Naive thymus-derived CD4-positive, alpha-beta T cell (primary cell): ENCODE measurements around the gene NRSN1. TPM values are rescaled to one million over a fixed set of nuclear protein-coding genes. Genes with fewer than 3 reads are reported as not detected.

ENCODE experiments used
- ATAC-seq: fragments of 150-1000 bp; cut with Tn5 transposase; 2 replicates; pipeline ENCODE4 v1.10.0; 2021; ENCODE audit warnings: mild to moderate bottlenecking, moderate library complexity
- CTCF ChIA-PET: fragments of 350-600 bp; sonication (Branson Sonifier 250); formaldehyde crosslinking; loops from one replicate; lab custom pipeline; 2021; ENCODE audit warnings: antibody characterized with exemption; lab: Charles Lee
- POLR2A ChIA-PET: fragments of 350-600 bp; sonication (Branson Sonifier 250); formaldehyde crosslinking; loops from one replicate; lab custom pipeline; 2021; ENCODE audit warnings: antibody characterized with exemption, inconsistent platforms; lab: Charles Lee
- DNase-seq, 9 donors: peaks; one replicate each; pipeline versions ENCODE4 v3.0.0 to v3.0.0-alpha.2; 2020 to 2022; ENCODE audit warnings: mixed read lengths in 1 of 9
- H3K27ac ChIP-seq: one replicate; pipeline ENCODE4 v1.7.0; 2013; ENCODE audit warnings: mild to moderate bottlenecking, low read depth, low read length, moderate library complexity
- H3K27me3 ChIP-seq, 2 donors: one replicate each; pipeline ENCODE4 v1.7.0; 2013; ENCODE audit warnings: low read length in 2 of 2, mild to moderate bottlenecking in 2 of 2, moderate library complexity in 2 of 2; ENCODE audit not compliant: control insufficient read depth in 2 of 2, insufficient read depth in 2 of 2
- H3K36me3 ChIP-seq, 3 experiments: 1 replicate in 2 of 3; 2 replicates in 1 of 3; pipeline ENCODE4 v1.7.0; 2013; ENCODE audit warnings: low read length in 3 of 3, mild to moderate bottlenecking in 3 of 3, moderate library complexity in 1 of 3; ENCODE audit not compliant: insufficient read depth in 3 of 3, control insufficient read depth in 2 of 3
- H3K4me1 ChIP-seq, 2 donors: one replicate each; pipeline ENCODE4 v1.7.0; 2013; ENCODE audit warnings: low read length in 2 of 2, mild to moderate bottlenecking in 2 of 2, moderate library complexity in 1 of 2; ENCODE audit not compliant: control insufficient read depth in 2 of 2, insufficient read depth in 2 of 2
- H3K4me3 ChIP-seq: 2 replicates; pipeline ENCODE4 v1.7.0; 2013; ENCODE audit warnings: mild to moderate bottlenecking, low read length
- H3K9me3 ChIP-seq, 3 experiments: 1 replicate in 2 of 3; 2 replicates in 1 of 3; pipeline ENCODE4 v1.7.0; 2013; ENCODE audit warnings: low read length in 3 of 3; ENCODE audit not compliant: control insufficient read depth in 2 of 3
- H3K27ac Mint-ChIP-seq, 9 donors: one replicate each; pipeline ENCODE4 v1.8.0; 2020 to 2022; ENCODE audit warnings: mixed read lengths in 9 of 9, mild to moderate bottlenecking in 8 of 9, moderate library complexity in 5 of 9, inconsistent platforms in 2 of 9
- H3K27me3 Mint-ChIP-seq, 5 donors: one replicate each; pipeline ENCODE4 v1.8.0; 2021 to 2022; ENCODE audit warnings: mixed read lengths in 5 of 5, mild to moderate bottlenecking in 1 of 5
- H3K36me3 Mint-ChIP-seq, 5 donors: one replicate each; pipeline ENCODE4 v1.8.0; 2020 to 2022; ENCODE audit warnings: mixed read lengths in 5 of 5, mild to moderate bottlenecking in 3 of 5, inconsistent platforms in 1 of 5
- H3K4me1 Mint-ChIP-seq, 7 donors: one replicate each; pipeline ENCODE4 v1.8.0; 2020 to 2022; ENCODE audit warnings: mixed read lengths in 7 of 7, mild to moderate bottlenecking in 3 of 7, inconsistent platforms in 1 of 7
- H3K4me3 Mint-ChIP-seq, 10 donors: one replicate each; pipeline ENCODE4 v1.8.0; 2020 to 2022; ENCODE audit warnings: mild to moderate bottlenecking in 10 of 10, mixed read lengths in 10 of 10, moderate library complexity in 6 of 10, inconsistent platforms in 2 of 10
- H3K9me3 Mint-ChIP-seq, 11 donors: one replicate each; pipeline ENCODE4 v1.8.0; 2020 to 2022; ENCODE audit warnings: mixed read lengths in 11 of 11, mild to moderate bottlenecking in 4 of 11, inconsistent platforms in 1 of 11, moderate library complexity in 1 of 11
- intact Hi-C, 2 donors: fragments of 100-400 bp; cut with micrococcal nuclease; formaldehyde crosslinking; loops; one replicate each; pipeline ENCODE4 v1.15.1; 2023
- polyA plus RNA-seq, 2 donors: library from polyadenylated mRNA; unstranded; fragments of 300-500 nt; fragmentation: Illumina TruSeq; gene quantifications; one replicate each; pipeline ENCODE4 v1.2.3, GENCODE V29; 2021
- total RNA-seq, 6 experiments: library from RNA in 5 of 6; stranded (reverse) in 5 of 6; gene quantifications; 1 replicate in 5 of 6; 2 replicates in 1 of 6; pipeline ENCODE4 v1.2.3 and lab custom pipeline; 2021 to 2026

Gene NRSN1
- total and polyA plus RNA-seq, 7 experiments from 2014 or later: not detected

- Histone ChIP-seq H3K27ac (no peak overlapping the region), H3K36me3 (no peaks in the 10 kb centered on the region), H3K4me3 (no peak overlapping the region), H3K27me3 (peaks cover 0 to 4% of the 10 kb centered on the region in 2 donors), H3K9me3 (no peaks in the 10 kb centered on the region), H3K4me1 (no peaks in the 10 kb centered on the region)
- intact Hi-C loops: no loop called here
- Mint-ChIP-seq H3K4me1 (no peaks in the 10 kb centered on the region), H3K27me3 (peaks cover 0 to 43% (median 30%) of the 10 kb centered on the region in 5 donors), H3K27ac (no peak overlapping the region), H3K36me3 (no peaks in the 10 kb centered on the region), H3K4me3 (no peak overlapping the region), H3K9me3 (peaks cover 0 to 22% (median 3%) of the 10 kb centered on the region in 11 donors)
- ATAC-seq (no peak), DNase-seq (no peak)
- ChIA-PET CTCF (no interaction called here), POLR2A (no interaction called here)
These were observed 22.1 kb downstream of the NRSN1 start for GRCh38 chr6:24148154-24148570.

DNA sequence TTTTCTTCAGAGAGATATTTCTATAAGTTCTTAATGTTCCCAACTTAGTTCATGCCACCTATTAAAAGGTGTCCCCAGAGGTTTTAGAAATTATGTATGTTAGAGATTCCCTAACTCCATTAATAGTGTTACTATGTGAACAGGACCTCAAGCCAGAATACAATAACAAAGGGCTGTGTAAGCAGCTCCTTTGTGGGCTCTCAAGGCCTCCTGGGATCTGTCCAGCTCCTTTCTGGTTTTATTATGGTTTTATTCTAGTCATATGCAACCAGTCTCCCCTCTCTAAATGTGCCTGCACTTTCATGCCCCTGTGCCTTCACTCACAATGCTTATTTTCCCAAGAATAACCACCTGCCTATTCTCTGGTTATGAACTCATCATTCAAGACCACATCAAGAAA, 22.7 kb downstream of the NRSN1 start:
- DNase-seq: no peak
- Mint-ChIP-seq H3K4me3 (no peak overlapping the region), H3K9me3 (peaks cover 0 to 22% (median 4%) of the 10 kb centered on the region in 11 donors), H3K4me1 (no peaks in the 10 kb centered on the region), H3K36me3 (no peaks in the 10 kb centered on the region), H3K27ac (no peak overlapping the region), H3K27me3 (peaks cover 0 to 46% (median 35%) of the 10 kb centered on the region in 5 donors)
- POLR2A ChIA-PET: no interaction called here
- Histone ChIP-seq H3K4me1 (no peaks in the 10 kb centered on the region), H3K4me3 (no peak overlapping the region), H3K9me3 (no peaks in the 10 kb centered on the region), H3K27me3 (peaks cover 0 to 4% of the 10 kb centered on the region in 2 donors), H3K36me3 (no peaks in the 10 kb centered on the region), H3K27ac (no peak overlapping the region)
- intact Hi-C loops: no loop called here
- CTCF ChIA-PET: no interaction called here
- ATAC-seq: no peak

DNA sequence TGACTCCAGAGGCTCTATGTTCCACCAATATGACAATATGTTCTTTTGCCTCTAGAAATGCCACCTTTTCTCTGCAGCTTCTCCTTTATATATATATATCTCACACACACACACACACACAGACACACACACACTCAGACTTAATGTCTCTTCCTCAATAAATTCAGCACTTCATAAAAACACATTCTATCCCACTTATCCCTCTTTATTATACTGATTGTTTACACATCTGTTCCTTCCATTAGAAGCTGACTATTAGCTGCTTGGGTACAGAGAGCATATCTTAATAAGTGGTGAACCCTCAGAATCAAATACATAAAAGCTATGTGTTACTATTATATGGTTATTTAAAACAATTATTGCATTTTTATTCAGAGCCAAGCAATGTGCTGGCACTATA, 23.3 kb downstream of the NRSN1 start:
- no peaks in the 10 kb centered on the region for H3K36me3 Mint-ChIP-seq
- Histone ChIP-seq H3K4me3 (no peak overlapping the region), H3K27me3 (peaks cover 0 to 4% of the 10 kb centered on the region in 2 donors), H3K9me3 (no peaks in the 10 kb centered on the region), H3K4me1 (no peaks in the 10 kb centered on the region), H3K36me3 (no peaks in the 10 kb centered on the region), H3K27ac (no peak overlapping the region)
- no peak overlapping the region for H3K27ac Mint-ChIP-seq
- no peak overlapping the region for H3K4me3 Mint-ChIP-seq
- ChIA-PET CTCF (no interaction called here), POLR2A (no interaction called here)
- no peaks in the 10 kb centered on the region for H3K4me1 Mint-ChIP-seq
- H3K9me3 Mint-ChIP-seq: peaks cover 0 to 25% (median 4%) of the 10 kb centered on the region in 11 donors
- H3K27me3 Mint-ChIP-seq: peaks cover 0 to 46% (median 35%) of the 10 kb centered on the region in 5 donors
- intact Hi-C loops: no loop called here
- no peak for ATAC-seq
- DNase-seq: no peak

DNA sequence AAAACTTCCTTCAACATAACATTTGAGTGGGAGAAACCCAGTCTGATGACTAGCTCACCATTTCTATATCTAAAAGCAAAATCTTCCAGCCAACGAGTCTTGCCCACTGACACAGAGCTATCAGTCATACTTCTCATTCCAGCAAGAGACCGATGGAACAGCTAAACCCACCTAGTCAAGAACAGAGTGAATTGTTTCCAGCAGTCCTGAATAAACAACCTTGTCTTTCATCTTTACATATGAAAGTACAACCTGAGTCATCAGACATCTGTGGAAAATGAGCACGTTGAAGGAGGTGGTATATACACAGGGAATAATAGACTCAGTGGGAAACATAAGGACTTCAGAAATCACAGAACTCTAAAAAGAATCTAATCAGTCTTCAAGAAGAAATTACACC, 23.8 kb downstream of the NRSN1 start:
- peaks cover 0 to 25% (median 4%) of the 10 kb centered on the region in 11 donors for H3K9me3 Mint-ChIP-seq
- Histone ChIP-seq H3K4me3 (no peak overlapping the region), H3K27me3 (peaks cover 0 to 4% of the 10 kb centered on the region in 2 donors), H3K4me1 (no peaks in the 10 kb centered on the region), H3K36me3 (no peaks in the 10 kb centered on the region), H3K27ac (no peak overlapping the region), H3K9me3 (no peaks in the 10 kb centered on the region)
- ChIA-PET CTCF (no interaction called here), POLR2A (no interaction called here)
- no peaks in the 10 kb centered on the region for H3K36me3 Mint-ChIP-seq
- intact Hi-C loops: no loop called here
- H3K27ac Mint-ChIP-seq: no peak overlapping the region
- no peak for DNase-seq
- H3K4me1 Mint-ChIP-seq: no peaks in the 10 kb centered on the region
- H3K4me3 Mint-ChIP-seq: no peak overlapping the region
- no peak for ATAC-seq
- H3K27me3 Mint-ChIP-seq: peaks cover 0 to 46% (median 35%) of the 10 kb centered on the region in 5 donors

DNA sequence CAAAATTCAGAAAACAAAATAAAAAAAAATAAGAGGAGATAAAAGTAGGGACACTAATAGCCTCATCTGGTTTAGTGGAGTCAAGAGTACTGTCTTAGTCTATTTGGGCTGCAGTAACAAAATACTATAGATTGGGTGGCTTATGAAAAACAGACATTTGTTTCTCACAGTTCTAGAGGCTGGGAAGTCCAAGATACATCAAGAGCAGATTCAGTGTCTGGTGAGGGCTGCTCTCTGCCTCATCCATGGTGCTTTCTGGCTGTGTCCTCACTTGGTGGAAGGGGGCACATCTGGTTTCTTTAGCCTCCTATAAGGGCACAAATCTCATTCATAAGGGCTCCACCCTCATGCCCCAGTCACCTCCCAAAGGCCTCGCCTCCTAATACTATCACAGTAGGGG, 26.0 kb downstream of the NRSN1 start:
- ChIA-PET CTCF (interaction anchor here (0.6 kb wide), 1 partner anchor 1648 kb away, joined by 3 read pairs; no protein-coding TSS in a partner anchor), POLR2A (no interaction called here)
- Histone ChIP-seq H3K9me3 (no peaks in the 10 kb centered on the region), H3K36me3 (no peaks in the 10 kb centered on the region), H3K27ac (no peak overlapping the region), H3K4me1 (no peaks in the 10 kb centered on the region), H3K4me3 (no peak overlapping the region), H3K27me3 (peaks cover 0 to 4% of the 10 kb centered on the region in 2 donors)
- H3K27me3 Mint-ChIP-seq: peaks cover 0 to 52% (median 39%) of the 10 kb centered on the region in 5 donors
- H3K9me3 Mint-ChIP-seq: peaks cover 0 to 25% (median 4%) of the 10 kb centered on the region in 11 donors
- intact Hi-C loops: no loop called here
- H3K4me3 Mint-ChIP-seq: no peak overlapping the region
- no peaks in the 10 kb centered on the region for H3K4me1 Mint-ChIP-seq
- no peak for ATAC-seq
- no peak overlapping the region for H3K27ac Mint-ChIP-seq
- DNase-seq: no peak
- H3K36me3 Mint-ChIP-seq: no peaks in the 10 kb centered on the region

GRCh38 chr6:24154121-24154520, 28.1 kb downstream of the NRSN1 start:
- POLR2A ChIA-PET: no interaction called here
- Mint-ChIP-seq H3K36me3 (no peaks in the 10 kb centered on the region), H3K4me1 (no peaks in the 10 kb centered on the region), H3K27ac (no peak overlapping the region), H3K9me3 (peaks cover 0 to 25% (median 4%) of the 10 kb centered on the region in 11 donors), H3K27me3 (peaks cover 0 to 50% (median 31%) of the 10 kb centered on the region in 5 donors), H3K4me3 (no peak overlapping the region)
- DNase-seq (no peak), ATAC-seq (no peak)
- H3K4me1 ChIP-seq: no peaks in the 10 kb centered on the region
- no peaks in the 10 kb centered on the region for H3K9me3 ChIP-seq
- no peak overlapping the region for H3K27ac ChIP-seq
- CTCF ChIA-PET: no interaction called here
- no peaks in the 10 kb centered on the region for H3K27me3 ChIP-seq
- no peaks in the 10 kb centered on the region for H3K36me3 ChIP-seq
- intact Hi-C loops: no loop called here
- H3K4me3 ChIP-seq: no peak overlapping the region

GRCh38 chr6:24157886-24158285, 31.9 kb downstream of the NRSN1 start:
- ATAC-seq: no peak
- Histone ChIP-seq H3K36me3 (no peaks in the 10 kb centered on the region), H3K27me3 (no peaks in the 10 kb centered on the region), H3K4me3 (no peak overlapping the region), H3K9me3 (no peaks in the 10 kb centered on the region), H3K27ac (no peak overlapping the region), H3K4me1 (no peaks in the 10 kb centered on the region)
- no peak for DNase-seq
- H3K4me1 Mint-ChIP-seq: no peaks in the 10 kb centered on the region
- CTCF ChIA-PET: no interaction called here
- intact Hi-C loops: no loop called here
- peaks cover 0 to 4% (median 0%) of the 10 kb centered on the region in 11 donors for H3K9me3 Mint-ChIP-seq
- no peak overlapping the region for H3K27ac Mint-ChIP-seq
- peaks cover 0 to 36% (median 20%) of the 10 kb centered on the region in 5 donors for H3K27me3 Mint-ChIP-seq
- no peaks in the 10 kb centered on the region for H3K36me3 Mint-ChIP-seq
- POLR2A ChIA-PET: no interaction called here
- H3K4me3 Mint-ChIP-seq: no peak overlapping the region
